Transverse colon (tissue), 4 donors: ENCODE data around the gene TNXB.

Experiments
- EP300 ChIP-seq: sonication (generic); formaldehyde crosslinking; IDR thresholded peaks from one replicate; pipeline ENCODE4 v1.6.1; 2017; ENCODE audit warnings: antibody characterized with exemption, low read depth
- POLR2A ChIP-seq: fragments of 450-650 bp; IDR thresholded peaks from one replicate; pipeline ENCODE4 v1.6.1; 2016; ENCODE audit warnings: antibody characterized with exemption, mild to moderate bottlenecking, moderate library complexity
- POLR2AphosphoS5 ChIP-seq, 3 donors: sonication (generic); formaldehyde crosslinking; IDR thresholded peaks; one replicate each; pipeline ENCODE4 v1.6.1; 2016; ENCODE audit warnings: antibody characterized with exemption in 3 of 3
- TF ChIP-seq, protein P1 (sequence below), 5 experiments: fragments of 200-600 bp in 3 of 5; fragments of 450-650 bp in 2 of 5; sonication (generic) in 3 of 5; IDR thresholded peaks; 1 replicate in 2 of 5; 2 replicates in 3 of 5; pipeline ENCODE4 v1.5.1; 2016 to 2017; ENCODE audit warnings: antibody characterized with exemption in 5 of 5, inconsistent platforms in 3 of 5, mild to moderate bottlenecking in 2 of 5, moderate library complexity in 1 of 5

DNA sequence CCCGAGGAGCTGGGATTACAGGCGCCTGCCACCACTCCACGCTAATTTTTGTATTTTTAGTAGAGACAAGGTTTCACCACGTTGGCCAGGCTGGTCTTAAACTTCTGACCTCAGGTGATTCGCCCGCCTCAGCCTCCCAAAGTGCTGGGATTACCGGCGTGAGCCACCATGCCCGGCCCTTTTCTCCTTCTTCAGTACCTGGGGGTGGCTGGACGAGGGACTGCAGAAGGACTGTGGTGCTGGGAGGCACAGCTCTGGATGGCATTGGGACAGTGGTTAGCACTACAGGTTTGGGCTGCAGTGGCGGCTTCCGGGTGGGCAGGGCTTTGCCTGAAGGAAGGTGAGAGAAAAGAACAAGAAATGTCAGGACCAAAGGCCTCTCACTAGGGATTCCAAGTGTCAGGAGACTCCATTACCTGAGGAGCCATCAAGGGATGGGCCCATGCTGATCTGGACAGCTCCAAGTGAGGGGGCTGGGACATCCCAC, 11.5 kb upstream of the TNXB start:
- no peak for TF ChIP-seq POLR2A
- TF ChIP-seq, protein P1, sequence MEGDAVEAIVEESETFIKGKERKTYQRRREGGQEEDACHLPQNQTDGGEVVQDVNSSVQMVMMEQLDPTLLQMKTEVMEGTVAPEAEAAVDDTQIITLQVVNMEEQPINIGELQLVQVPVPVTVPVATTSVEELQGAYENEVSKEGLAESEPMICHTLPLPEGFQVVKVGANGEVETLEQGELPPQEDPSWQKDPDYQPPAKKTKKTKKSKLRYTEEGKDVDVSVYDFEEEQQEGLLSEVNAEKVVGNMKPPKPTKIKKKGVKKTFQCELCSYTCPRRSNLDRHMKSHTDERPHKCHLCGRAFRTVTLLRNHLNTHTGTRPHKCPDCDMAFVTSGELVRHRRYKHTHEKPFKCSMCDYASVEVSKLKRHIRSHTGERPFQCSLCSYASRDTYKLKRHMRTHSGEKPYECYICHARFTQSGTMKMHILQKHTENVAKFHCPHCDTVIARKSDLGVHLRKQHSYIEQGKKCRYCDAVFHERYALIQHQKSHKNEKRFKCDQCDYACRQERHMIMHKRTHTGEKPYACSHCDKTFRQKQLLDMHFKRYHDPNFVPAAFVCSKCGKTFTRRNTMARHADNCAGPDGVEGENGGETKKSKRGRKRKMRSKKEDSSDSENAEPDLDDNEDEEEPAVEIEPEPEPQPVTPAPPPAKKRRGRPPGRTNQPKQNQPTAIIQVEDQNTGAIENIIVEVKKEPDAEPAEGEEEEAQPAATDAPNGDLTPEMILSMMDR (IDR thresholded peaks at IDR 0.05): no peak
- no peak for TF ChIP-seq POLR2AphosphoS5 (IDR thresholded peaks at IDR 0.05)
- TF ChIP-seq EP300: no peak
